NCI-H748 (cell line): ENCODE data around the gene ANKRD17.

Experiments
- DNase-seq: peaks from one replicate; lab custom pipeline; 2025; ENCODE audit not compliant: unreplicated experiment; lab: John Stamatoyannopoulos, UW

The ANKRD17 gene

GRCh38 chr4:73129319-73129718, 129.3 kb downstream of the ANKRD17 start:
- no peak for DNase-seq

- no peak for DNase-seq
Observed at GRCh38 chr4:73127839-73128453, 130.7 kb downstream of the ANKRD17 start.

- no peak for DNase-seq
Observed at GRCh38 chr4:73109493-73109892, 149.1 kb downstream of the ANKRD17 start.

GRCh38 chr4:73104695-73105094, 153.9 kb downstream of the ANKRD17 start:
- no peak for DNase-seq

GRCh38 chr4:73103799-73104503, 154.6 kb downstream of the ANKRD17 start:
- DNase-seq: no peak

- no peak for DNase-seq
Observed at GRCh38 chr4:73099143-73099542, 159.5 kb downstream of the ANKRD17 start.

GRCh38 chr4:73098713-73099112, 159.9 kb downstream of the ANKRD17 start:
- DNase-seq: no peak

- no peak for DNase-seq
Observed at GRCh38 chr4:73098016-73098415, 160.6 kb downstream of the ANKRD17 start.

GRCh38 chr4:73092868-73093267, 165.7 kb downstream of the ANKRD17 start:
- no peak for DNase-seq

- no peak for DNase-seq
Observed at GRCh38 chr4:73090738-73091137, 167.9 kb downstream of the ANKRD17 start.

GRCh38 chr4:73087871-73088270, 170.7 kb downstream of the ANKRD17 start:
- DNase-seq: no peak

- no peak for DNase-seq
Observed at GRCh38 chr4:73086095-73086868, 172.3 kb downstream of the ANKRD17 start.

- no peak for DNase-seq
Observed at GRCh38 chr4:73080789-73081188, 177.8 kb downstream of the ANKRD17 start.

- no peak for DNase-seq
Observed at GRCh38 chr4:73075832-73076231, 182.8 kb downstream of the ANKRD17 start.

- DNase-seq: no peak
Observed at GRCh38 chr4:73070074-73070390, 188.6 kb downstream of the ANKRD17 start.

GRCh38 chr4:73069338-73070073, 189.1 kb downstream of the ANKRD17 start, which contains the start of gene COX18:
Gene COX18, minus strand, starts transcription at chr4:73069716. Its CDS starts 67 bp downstream, at chr4:73069649.
- DNase-seq: peak; percentile 97

- DNase-seq: peak; percentile 35
Observed at GRCh38 chr4:73068491-73069337, 189.9 kb downstream of the ANKRD17 start.

GRCh38 chr4:73067971-73068394, 190.6 kb downstream of the ANKRD17 start:
- peak; percentile 0 for DNase-seq

GRCh38 chr4:73066928-73067327, 191.7 kb downstream of the ANKRD17 start:
- no peak for DNase-seq

- DNase-seq: no peak
Observed at GRCh38 chr4:73066445-73066844, 192.2 kb downstream of the ANKRD17 start.
